WTC11 (cell line): ENCODE measurements around the gene PPP1R12B. TPM values are rescaled to one million over a fixed set of nuclear protein-coding genes. Genes with fewer than 3 reads are reported as not detected.
"Not testable (repeated sequence)": the region's sequence is repeated elsewhere in the genome, so short reads cannot be mapped to it uniquely, and the experiment has no call there.

ENCODE experiments used
- ATAC-seq: fragments of 200-7000 bp; cut with Tn5 transposase; 2 replicates; pipeline ENCODE4 v1.10.0; 2021; ENCODE audit warnings: mild to moderate bottlenecking, moderate library complexity
- CTCF ChIA-PET: fragments of 300-600 bp; sonication (Branson Sonifier 250); formaldehyde crosslinking; loops from one replicate; lab custom pipeline; 2021; ENCODE audit warnings: antibody characterized with exemption; lab: Charles Lee
- POLR2A ChIA-PET: fragments of 350-600 bp; sonication (Branson Sonifier 250); formaldehyde crosslinking; loops from one replicate; lab custom pipeline; 2021; ENCODE audit warnings: antibody characterized with exemption; lab: Charles Lee
- DNase-seq: peaks from one replicate; pipeline ENCODE4 v3.0.0; 2021; ENCODE audit warnings: low spot score
- H3K27ac Mint-ChIP-seq: 2 replicates; pipeline ENCODE4 v1.8.0; 2021; ENCODE audit warnings: mixed read lengths
- H3K27me3 Mint-ChIP-seq: 2 replicates; pipeline ENCODE4 v1.8.0; 2021; ENCODE audit warnings: low read depth, mild to moderate bottlenecking, moderate library complexity, mixed read lengths
- H3K36me3 Mint-ChIP-seq: 2 replicates; pipeline ENCODE4 v1.8.0; 2021; ENCODE audit warnings: mixed read lengths
- H3K4me1 Mint-ChIP-seq: 2 replicates; pipeline ENCODE4 v1.8.0; 2022; ENCODE audit warnings: mixed read lengths
- H3K4me3 Mint-ChIP-seq: 2 replicates; pipeline ENCODE4 v1.8.0; 2021; ENCODE audit warnings: mild to moderate bottlenecking, moderate library complexity, mixed read lengths
- H3K9me3 Mint-ChIP-seq: 2 replicates; pipeline ENCODE4 v1.8.0; 2021; ENCODE audit warnings: mixed read lengths
- GRHL2 ChIP-seq: fragments of 250-450 bp; sonication (Bioruptor Pico); IDR thresholded peaks from 2 replicates; pipeline ENCODE4 v1.8.0; 2022; ENCODE audit warnings: mild to moderate bottlenecking, moderate library complexity; ENCODE audit not compliant: insufficient replicate concordance, severe bottlenecking
- IRF2 ChIP-seq: sonication (generic); formaldehyde crosslinking; IDR thresholded peaks from 2 replicates; pipeline ENCODE4 v1.8.0; 2022; ENCODE audit warnings: low read depth, missing genetic modification reagents, borderline replicate concordance
- MXD4 ChIP-seq: fragments of 250-450 bp; sonication (Bioruptor Pico); IDR thresholded peaks from 2 replicates; pipeline ENCODE4 v1.8.0; 2021; ENCODE audit warnings: mild to moderate bottlenecking, moderate library complexity, borderline replicate concordance
- SMAD3 ChIP-seq: sonication (generic); formaldehyde crosslinking; IDR thresholded peaks from 2 replicates; pipeline ENCODE4 v1.8.0; 2022; ENCODE audit warnings: missing genetic modification reagents, mild to moderate bottlenecking, borderline replicate concordance
- SOX15 ChIP-seq: fragments of 250-450 bp; sonication (Bioruptor Pico); IDR thresholded peaks from 2 replicates; pipeline ENCODE4 v1.9.0; 2021; ENCODE audit warnings: mild to moderate bottlenecking
- TP53 ChIP-seq: sonication (generic); formaldehyde crosslinking; IDR thresholded peaks from 2 replicates; pipeline ENCODE4 v1.8.1; 2023; ENCODE audit warnings: mild to moderate bottlenecking, missing genetic modification reagents
- ZNF396 ChIP-seq: fragments of 250-450 bp; sonication (Bioruptor Pico); IDR thresholded peaks from 2 replicates; pipeline ENCODE4 v1.8.0; 2021; ENCODE audit warnings: mild to moderate bottlenecking, moderate library complexity, borderline replicate concordance
- ZNF423 ChIP-seq: fragments of 250-450 bp; sonication (Bioruptor Pico); IDR thresholded peaks from 2 replicates; pipeline ENCODE4 v2.1.2; 2022; ENCODE audit warnings: mild to moderate bottlenecking, moderate library complexity
- total RNA-seq: library from RNA; stranded (reverse); gene quantifications from 3 replicates; pipeline ENCODE4 v1.2.3, GENCODE V29; 2021
- TF ChIP-seq, protein P1 (sequence below): sonication (generic); formaldehyde crosslinking; IDR thresholded peaks from 2 replicates; pipeline ENCODE4 v1.8.0; 2023; ENCODE audit warnings: missing genetic modification reagents
- TF ChIP-seq, protein P2 (sequence below): sonication (generic); formaldehyde crosslinking; IDR thresholded peaks from 2 replicates; pipeline ENCODE4 v1.8.1; 2023; ENCODE audit warnings: mild to moderate bottlenecking, missing genetic modification reagents, moderate library complexity
- TF ChIP-seq, protein P3 (sequence below): sonication (generic); formaldehyde crosslinking; IDR thresholded peaks from 2 replicates; pipeline ENCODE4 v1.8.0; 2023; ENCODE audit warnings: mild to moderate bottlenecking, missing genetic modification reagents
- TF ChIP-seq, protein P4 (sequence below): sonication (generic); formaldehyde crosslinking; IDR thresholded peaks from 2 replicates; pipeline ENCODE4 v1.8.0; 2022; ENCODE audit warnings: missing genetic modification reagents
- TF ChIP-seq, protein P5 (sequence below): sonication (generic); formaldehyde crosslinking; IDR thresholded peaks from 2 replicates; pipeline ENCODE4 v1.8.0; 2022; ENCODE audit warnings: mild to moderate bottlenecking, missing genetic modification reagents

The PPP1R12B gene
- total RNA-seq, 1 experiment from 2014 or later: 19.2 TPM

DNA sequence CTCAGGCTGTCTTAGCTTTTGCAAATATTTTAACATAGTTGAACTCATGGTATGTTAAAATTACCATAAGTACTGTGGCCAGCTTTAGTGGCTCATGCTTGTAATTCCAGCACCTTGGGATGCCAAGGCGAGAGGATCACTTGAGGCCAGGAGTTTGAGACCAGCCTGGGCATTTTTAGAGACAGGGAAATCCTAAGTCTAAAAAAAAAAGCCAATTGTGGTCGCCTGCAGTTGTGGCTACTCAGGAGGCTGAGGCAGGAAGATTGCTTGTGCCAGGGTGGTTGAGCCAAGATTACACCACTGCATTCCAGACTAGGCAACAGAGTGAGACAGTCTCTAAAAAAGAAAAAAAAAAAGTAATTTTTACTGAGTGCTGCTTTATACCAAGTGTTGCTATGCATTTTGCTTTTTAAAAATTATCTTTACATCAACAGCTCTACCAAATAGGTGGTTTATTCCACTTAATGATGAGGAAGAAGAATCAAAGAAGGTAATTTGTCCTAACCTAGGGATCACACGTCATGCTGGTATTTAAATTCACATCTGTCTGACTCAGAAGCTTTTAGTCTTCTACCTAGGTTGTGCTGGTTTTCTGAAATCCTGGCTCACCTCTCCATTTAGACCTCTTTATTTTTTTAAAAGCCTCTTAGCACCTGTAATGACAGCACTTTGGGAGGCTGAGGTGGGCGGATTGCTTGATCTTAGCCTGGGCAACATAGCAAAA, 16.8 kb downstream of the PPP1R12B start (continued):
- TF ChIP-seq IRF2 (CRISPR knock-in tag): no peak
- TF ChIP-seq TP53 (CRISPR knock-in tag): no peak
- TF ChIP-seq SOX15 (CRISPR knock-in tag): no peak

DNA sequence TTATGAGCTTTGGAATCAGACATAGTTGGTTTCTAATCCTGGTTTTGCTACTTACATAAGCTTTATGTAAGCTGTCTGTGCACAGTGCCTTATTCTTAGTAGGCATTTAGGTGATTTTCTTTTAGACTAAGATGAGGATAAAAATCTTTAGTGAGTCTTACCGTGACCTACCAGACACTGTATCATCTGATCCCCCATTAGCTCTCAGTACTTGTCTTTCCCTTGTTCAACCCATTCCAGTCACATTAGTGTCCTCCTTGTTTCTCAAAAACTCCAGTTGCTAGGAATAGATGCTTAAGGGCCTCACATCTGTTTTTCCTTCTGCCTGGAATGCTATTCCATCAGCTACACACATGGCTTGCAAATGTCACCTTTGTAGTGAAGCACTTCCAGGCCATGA, 18.8 kb downstream of the PPP1R12B start:
- Mint-ChIP-seq H3K27ac (no peak overlapping the region), H3K9me3 (no peaks in the 10 kb centered on the region), H3K4me1 (peaks cover 38% of the 10 kb centered on the region), H3K27me3 (no peaks in the 10 kb centered on the region; the same call in 1 of the 2 replicates), H3K4me3 (no peak overlapping the region), H3K36me3 (peaks cover 3% of the 10 kb centered on the region; the same call in 1 of the 2 replicates)
- CTCF ChIA-PET: no interaction called here
- POLR2A ChIA-PET: no interaction called here
- TF ChIP-seq ZNF396 (CRISPR knock-in tag) (no peak), ZNF423 (CRISPR knock-in tag) (no peak), GRHL2 (CRISPR knock-in tag) (no peak), MXD4 (CRISPR knock-in tag) (no peak), IRF2 (CRISPR knock-in tag) (no peak)
- TF ChIP-seq, protein P1, sequence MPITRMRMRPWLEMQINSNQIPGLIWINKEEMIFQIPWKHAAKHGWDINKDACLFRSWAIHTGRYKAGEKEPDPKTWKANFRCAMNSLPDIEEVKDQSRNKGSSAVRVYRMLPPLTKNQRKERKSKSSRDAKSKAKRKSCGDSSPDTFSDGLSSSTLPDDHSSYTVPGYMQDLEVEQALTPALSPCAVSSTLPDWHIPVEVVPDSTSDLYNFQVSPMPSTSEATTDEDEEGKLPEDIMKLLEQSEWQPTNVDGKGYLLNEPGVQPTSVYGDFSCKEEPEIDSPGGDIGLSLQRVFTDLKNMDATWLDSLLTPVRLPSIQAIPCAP (CRISPR knock-in tag): no peak
- TF ChIP-seq, protein P2, sequence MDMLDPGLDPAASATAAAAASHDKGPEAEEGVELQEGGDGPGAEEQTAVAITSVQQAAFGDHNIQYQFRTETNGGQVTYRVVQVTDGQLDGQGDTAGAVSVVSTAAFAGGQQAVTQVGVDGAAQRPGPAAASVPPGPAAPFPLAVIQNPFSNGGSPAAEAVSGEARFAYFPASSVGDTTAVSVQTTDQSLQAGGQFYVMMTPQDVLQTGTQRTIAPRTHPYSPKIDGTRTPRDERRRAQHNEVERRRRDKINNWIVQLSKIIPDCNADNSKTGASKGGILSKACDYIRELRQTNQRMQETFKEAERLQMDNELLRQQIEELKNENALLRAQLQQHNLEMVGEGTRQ (CRISPR knock-in tag): no peak
- TF ChIP-seq, protein P3, sequence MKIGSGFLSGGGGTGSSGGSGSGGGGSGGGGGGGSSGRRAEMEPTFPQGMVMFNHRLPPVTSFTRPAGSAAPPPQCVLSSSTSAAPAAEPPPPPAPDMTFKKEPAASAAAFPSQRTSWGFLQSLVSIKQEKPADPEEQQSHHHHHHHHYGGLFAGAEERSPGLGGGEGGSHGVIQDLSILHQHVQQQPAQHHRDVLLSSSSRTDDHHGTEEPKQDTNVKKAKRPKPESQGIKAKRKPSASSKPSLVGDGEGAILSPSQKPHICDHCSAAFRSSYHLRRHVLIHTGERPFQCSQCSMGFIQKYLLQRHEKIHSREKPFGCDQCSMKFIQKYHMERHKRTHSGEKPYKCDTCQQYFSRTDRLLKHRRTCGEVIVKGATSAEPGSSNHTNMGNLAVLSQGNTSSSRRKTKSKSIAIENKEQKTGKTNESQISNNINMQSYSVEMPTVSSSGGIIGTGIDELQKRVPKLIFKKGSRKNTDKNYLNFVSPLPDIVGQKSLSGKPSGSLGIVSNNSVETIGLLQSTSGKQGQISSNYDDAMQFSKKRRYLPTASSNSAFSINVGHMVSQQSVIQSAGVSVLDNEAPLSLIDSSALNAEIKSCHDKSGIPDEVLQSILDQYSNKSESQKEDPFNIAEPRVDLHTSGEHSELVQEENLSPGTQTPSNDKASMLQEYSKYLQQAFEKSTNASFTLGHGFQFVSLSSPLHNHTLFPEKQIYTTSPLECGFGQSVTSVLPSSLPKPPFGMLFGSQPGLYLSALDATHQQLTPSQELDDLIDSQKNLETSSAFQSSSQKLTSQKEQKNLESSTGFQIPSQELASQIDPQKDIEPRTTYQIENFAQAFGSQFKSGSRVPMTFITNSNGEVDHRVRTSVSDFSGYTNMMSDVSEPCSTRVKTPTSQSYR (CRISPR knock-in tag): no peak
- ATAC-seq: no peak
- no peak for DNase-seq

DNA sequence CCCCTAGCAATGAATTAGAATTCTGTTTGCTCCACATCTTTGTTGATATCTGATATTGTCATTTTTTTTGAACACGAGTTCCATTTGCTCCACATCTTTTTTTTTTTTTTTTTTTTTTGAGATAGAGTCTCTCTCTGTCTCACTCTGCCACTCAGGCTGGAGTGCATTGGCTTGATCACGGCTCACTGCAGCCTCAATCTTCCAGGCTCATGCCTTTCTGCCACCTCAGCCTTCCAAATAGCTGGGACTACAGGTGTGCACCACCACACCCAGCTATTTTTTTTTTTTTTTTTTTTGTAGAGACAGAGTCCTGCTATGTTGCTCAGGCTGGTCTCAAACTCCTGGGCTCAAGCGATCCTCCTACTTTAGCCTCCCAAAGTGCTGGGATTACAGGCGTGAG, 22.4 kb downstream of the PPP1R12B start:
- H3K4me3 Mint-ChIP-seq, POLR2A ChIA-PET, CTCF ChIA-PET, H3K36me3 Mint-ChIP-seq, ATAC-seq, H3K9me3 Mint-ChIP-seq, DNase-seq, H3K27ac Mint-ChIP-seq, H3K27me3 Mint-ChIP-seq: not testable (repeated sequence)
- peaks cover 17% of the 10 kb centered on the region for H3K4me1 Mint-ChIP-seq

DNA sequence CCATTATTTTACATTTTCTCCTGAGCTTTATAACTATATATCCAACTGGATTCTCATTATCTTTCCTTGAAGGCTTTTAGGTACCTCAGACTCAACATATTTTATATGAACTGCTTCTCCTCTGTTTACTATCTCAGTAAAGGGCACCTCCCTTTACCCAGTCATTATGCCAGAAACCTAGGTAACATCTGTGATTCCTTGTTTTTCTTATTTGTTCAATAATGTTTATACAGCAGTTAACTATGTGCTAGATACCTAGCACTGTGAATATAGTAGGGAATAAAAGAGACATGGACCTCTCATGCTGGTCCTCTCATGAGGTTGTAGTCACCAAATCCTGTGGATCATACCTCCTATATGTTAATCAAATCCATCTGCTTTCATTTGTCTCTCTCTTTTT, 25.6 kb downstream of the PPP1R12B start:
- no peak overlapping the region for H3K4me3 Mint-ChIP-seq
- no peaks in the 10 kb centered on the region; the same call in 1 of the 2 replicates for H3K27me3 Mint-ChIP-seq
- peaks cover 3% of the 10 kb centered on the region; the same call in 1 of the 2 replicates for H3K9me3 Mint-ChIP-seq
- H3K36me3 Mint-ChIP-seq: peaks cover 2% of the 10 kb centered on the region; the same call in 1 of the 2 replicates
- no peak for TF ChIP-seq SMAD3 (CRISPR knock-in tag)
- TF ChIP-seq, protein P4, sequence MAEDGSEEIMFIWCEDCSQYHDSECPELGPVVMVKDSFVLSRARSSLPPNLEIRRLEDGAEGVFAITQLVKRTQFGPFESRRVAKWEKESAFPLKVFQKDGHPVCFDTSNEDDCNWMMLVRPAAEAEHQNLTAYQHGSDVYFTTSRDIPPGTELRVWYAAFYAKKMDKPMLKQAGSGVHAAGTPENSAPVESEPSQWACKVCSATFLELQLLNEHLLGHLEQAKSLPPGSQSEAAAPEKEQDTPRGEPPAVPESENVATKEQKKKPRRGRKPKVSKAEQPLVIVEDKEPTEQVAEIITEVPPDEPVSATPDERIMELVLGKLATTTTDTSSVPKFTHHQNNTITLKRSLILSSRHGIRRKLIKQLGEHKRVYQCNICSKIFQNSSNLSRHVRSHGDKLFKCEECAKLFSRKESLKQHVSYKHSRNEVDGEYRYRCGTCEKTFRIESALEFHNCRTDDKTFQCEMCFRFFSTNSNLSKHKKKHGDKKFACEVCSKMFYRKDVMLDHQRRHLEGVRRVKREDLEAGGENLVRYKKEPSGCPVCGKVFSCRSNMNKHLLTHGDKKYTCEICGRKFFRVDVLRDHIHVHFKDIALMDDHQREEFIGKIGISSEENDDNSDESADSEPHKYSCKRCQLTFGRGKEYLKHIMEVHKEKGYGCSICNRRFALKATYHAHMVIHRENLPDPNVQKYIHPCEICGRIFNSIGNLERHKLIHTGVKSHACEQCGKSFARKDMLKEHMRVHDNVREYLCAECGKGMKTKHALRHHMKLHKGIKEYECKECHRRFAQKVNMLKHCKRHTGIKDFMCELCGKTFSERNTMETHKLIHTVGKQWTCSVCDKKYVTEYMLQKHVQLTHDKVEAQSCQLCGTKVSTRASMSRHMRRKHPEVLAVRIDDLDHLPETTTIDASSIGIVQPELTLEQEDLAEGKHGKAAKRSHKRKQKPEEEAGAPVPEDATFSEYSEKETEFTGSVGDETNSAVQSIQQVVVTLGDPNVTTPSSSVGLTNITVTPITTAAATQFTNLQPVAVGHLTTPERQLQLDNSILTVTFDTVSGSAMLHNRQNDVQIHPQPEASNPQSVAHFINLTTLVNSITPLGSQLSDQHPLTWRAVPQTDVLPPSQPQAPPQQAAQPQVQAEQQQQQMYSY (CRISPR knock-in tag): no peak
- TF ChIP-seq, protein P5, sequence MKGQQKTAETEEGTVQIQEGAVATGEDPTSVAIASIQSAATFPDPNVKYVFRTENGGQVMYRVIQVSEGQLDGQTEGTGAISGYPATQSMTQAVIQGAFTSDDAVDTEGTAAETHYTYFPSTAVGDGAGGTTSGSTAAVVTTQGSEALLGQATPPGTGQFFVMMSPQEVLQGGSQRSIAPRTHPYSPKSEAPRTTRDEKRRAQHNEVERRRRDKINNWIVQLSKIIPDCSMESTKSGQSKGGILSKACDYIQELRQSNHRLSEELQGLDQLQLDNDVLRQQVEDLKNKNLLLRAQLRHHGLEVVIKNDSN (CRISPR knock-in tag): no peak
- peak overlapping the region; percentile 17; the same call in 1 of the 2 replicates for H3K27ac Mint-ChIP-seq
- ChIA-PET POLR2A (no interaction called here), CTCF (interaction anchor here (0.5 kb wide), 1 partner anchor 15 kb away, joined by 3 read pairs; no protein-coding TSS in a partner anchor)
- peaks cover 21% of the 10 kb centered on the region for H3K4me1 Mint-ChIP-seq
- DNase-seq: no peak
- ATAC-seq: no peak

DNA sequence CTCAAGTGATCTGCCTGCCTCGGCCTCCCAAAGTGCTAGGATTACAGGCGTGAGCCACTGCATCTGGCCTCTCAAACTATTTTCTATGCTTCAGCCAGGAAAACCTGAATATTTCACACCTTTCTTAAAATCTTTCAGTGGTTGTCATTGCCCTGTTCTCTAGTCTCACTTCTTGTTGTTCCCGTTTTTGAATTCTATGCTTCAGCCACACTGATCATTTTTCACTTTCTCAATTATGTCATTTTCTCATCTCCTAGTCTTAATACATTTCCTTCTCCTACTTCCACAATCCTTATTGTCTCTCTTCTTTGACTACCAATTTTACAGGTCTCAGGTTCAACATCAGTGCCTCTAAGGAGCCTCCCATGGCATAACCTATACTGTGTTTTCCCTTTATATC, 26.7 kb downstream of the PPP1R12B start:
- H3K36me3 Mint-ChIP-seq, DNase-seq, CTCF ChIA-PET, H3K4me3 Mint-ChIP-seq, POLR2A ChIA-PET, ATAC-seq, H3K27me3 Mint-ChIP-seq, H3K9me3 Mint-ChIP-seq: not testable (repeated sequence)
- Mint-ChIP-seq H3K27ac (peak overlapping the region; percentile 73), H3K4me1 (peaks cover 30% of the 10 kb centered on the region)
